ENCODE data around the gene GCN1.

DNA sequence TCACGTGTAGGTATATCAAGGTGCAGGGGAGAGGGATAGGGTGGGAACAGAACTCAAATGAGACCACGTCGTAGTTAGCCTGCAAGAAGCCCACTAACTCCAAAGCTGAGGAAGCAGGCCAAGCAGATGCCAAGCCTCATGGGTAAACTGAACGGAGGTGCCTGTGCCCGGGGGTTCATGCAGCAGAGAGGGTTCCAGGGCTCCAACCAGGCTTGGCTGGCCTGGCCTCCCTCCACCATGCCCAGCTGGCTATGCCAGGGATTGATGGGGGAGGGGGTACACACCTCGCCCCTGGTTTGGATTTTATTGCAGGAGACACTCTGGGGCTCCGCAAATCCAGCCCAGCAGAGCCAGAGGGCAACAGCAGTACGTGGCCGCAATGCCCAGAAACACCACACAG, 43.7 kb upstream of the GCN1 start:
- TF ChIP-seq, protein P1, sequence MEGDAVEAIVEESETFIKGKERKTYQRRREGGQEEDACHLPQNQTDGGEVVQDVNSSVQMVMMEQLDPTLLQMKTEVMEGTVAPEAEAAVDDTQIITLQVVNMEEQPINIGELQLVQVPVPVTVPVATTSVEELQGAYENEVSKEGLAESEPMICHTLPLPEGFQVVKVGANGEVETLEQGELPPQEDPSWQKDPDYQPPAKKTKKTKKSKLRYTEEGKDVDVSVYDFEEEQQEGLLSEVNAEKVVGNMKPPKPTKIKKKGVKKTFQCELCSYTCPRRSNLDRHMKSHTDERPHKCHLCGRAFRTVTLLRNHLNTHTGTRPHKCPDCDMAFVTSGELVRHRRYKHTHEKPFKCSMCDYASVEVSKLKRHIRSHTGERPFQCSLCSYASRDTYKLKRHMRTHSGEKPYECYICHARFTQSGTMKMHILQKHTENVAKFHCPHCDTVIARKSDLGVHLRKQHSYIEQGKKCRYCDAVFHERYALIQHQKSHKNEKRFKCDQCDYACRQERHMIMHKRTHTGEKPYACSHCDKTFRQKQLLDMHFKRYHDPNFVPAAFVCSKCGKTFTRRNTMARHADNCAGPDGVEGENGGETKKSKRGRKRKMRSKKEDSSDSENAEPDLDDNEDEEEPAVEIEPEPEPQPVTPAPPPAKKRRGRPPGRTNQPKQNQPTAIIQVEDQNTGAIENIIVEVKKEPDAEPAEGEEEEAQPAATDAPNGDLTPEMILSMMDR (optimal IDR thresholded peaks at IDR 0.05 in 1 of 3, IDR thresholded peaks at IDR 0.05 in 1 of 3, conservative IDR thresholded peaks at IDR 0.05 in 1 of 3; ENCODE audit: extremely low read depth in 1 of 3, insufficient read depth in 2 of 3, low read length in 3 of 3): no peak
- no peak for TF ChIP-seq EZH2 (IDR thresholded peaks at IDR 0.05; ENCODE audit: low read length)
